H1 (cell line): ENCODE data around the gene CBLN1. TPM values are rescaled to one million over a fixed set of nuclear protein-coding genes. Genes with fewer than 3 reads are reported as not detected.

ENCODE experiments used
- EZH2 ChIP-seq: fragments of 200-600 bp; sonication (generic); IDR thresholded peaks from 2 replicates; pipeline ENCODE4 v1.7.1; 2012; ENCODE audit warnings: low read depth, mild to moderate bottlenecking, moderate library complexity, low read length, inconsistent platforms; ENCODE audit not compliant: severe bottlenecking
- polyA plus RNA-seq, 7 experiments: library from polyadenylated mRNA; depleted of rRNA in 3 of 7; stranded (reverse) in 5 of 7; unstranded in 2 of 7; fragments of >200 nt in 5 of 7; fragments of 200-250 nt in 2 of 7; gene quantifications; 1 replicate in 5 of 7; 2 replicates in 1 of 7; 4 replicates in 1 of 7; pipeline versions ENCODE4 v1.2.1 to v1.2.3, GENCODE V29; 2011 to 2013; ENCODE audit warnings: missing spikeins in 2 of 7, mixed read lengths in 2 of 7
- total RNA-seq: library from RNA; stranded (reverse); fragmentation: NEBNext Ultra II Directional; extraction: Animal tissue kit (Norgen Biotek cat#: 25700); gene quantifications from 2 replicates; pipeline ENCODE4 v1.2.1, GENCODE V29; 2021

The CBLN1 gene
- total and polyA plus RNA-seq, 2 of the 8 experiments (the other 6 are each of a cell fraction or from before 2014, with no cell fraction given) = 0.97 to 7.1 TPM

DNA sequence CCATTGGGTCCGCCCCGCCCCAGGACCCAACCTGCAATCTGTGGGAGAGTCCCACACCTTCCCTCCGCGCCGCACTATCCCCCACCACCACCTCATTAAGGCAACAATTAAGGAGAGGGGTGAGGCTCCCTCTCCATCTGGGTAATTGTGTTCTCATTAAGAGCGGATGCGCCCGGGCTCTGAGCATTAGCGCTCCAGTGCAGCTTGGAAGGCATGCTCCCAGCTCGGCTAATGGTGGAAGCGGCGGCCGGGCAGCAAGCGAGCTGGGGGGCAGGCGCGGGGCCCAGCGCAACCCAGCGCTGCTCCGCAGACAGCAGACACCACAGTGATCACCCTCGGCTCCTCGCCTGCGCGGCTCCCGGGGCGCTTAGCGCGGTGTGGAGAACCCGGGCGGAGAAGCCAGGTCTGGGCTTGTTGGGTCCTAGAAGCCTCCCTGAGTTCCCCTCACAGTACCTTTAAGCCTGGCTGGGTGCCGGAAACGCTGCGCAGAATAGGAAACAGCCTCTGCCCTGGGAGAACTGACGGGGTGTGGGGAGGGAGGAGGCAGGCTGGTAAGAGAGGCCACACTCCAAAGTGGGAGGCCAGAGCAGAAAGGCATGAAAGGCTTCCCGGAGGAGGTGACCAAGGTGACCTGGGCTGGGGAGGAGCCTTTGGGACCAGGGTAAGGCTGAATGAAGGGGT lies 6.4 kb downstream of the CBLN1 start (continued):
- peak; percentile 87 for TF ChIP-seq EZH2
